CD4-positive, alpha-beta memory T cell (primary cell): Measurements from ENCODE around the gene CABLES1. TPM values are rescaled to one million over a fixed set of nuclear protein-coding genes. Genes with fewer than 3 reads are reported as not detected.

Experiments
- CTCF ChIA-PET: fragments of 350-600 bp; sonication (Branson Sonifier 250); formaldehyde crosslinking; loops from one replicate; lab custom pipeline; 2021; ENCODE audit warnings: inconsistent platforms; ENCODE audit not compliant: partially characterized antibody; lab: Charles Lee
- POLR2A ChIA-PET: fragments of 350-600 bp; sonication (Branson Sonifier 250); formaldehyde crosslinking; loops from one replicate; lab custom pipeline; 2021; ENCODE audit not compliant: partially characterized antibody; lab: Charles Lee
- DNase-seq, 5 donors: peaks; one replicate each; pipeline versions ENCODE4 v3.0.0 to v3.0.0-alpha.2; 2020 to 2022; ENCODE audit warnings: mixed read lengths in 1 of 5
- H3K27ac ChIP-seq: one replicate; pipeline ENCODE4 v1.7.0; 2013; ENCODE audit warnings: low read depth, low read length
- H3K27me3 ChIP-seq: 2 replicates; pipeline ENCODE4 v1.7.0; 2013; ENCODE audit warnings: mild to moderate bottlenecking, low read length, moderate library complexity; ENCODE audit not compliant: insufficient read depth
- H3K36me3 ChIP-seq: 2 replicates; pipeline ENCODE4 v1.7.0; 2013; ENCODE audit warnings: mild to moderate bottlenecking, low read length, moderate library complexity; ENCODE audit not compliant: insufficient read depth
- H3K4me1 ChIP-seq: 2 replicates; pipeline ENCODE4 v1.7.0; 2013; ENCODE audit warnings: mild to moderate bottlenecking, low read length, moderate library complexity; ENCODE audit not compliant: insufficient read depth
- H3K4me3 ChIP-seq, 2 donors: one replicate each; pipeline ENCODE4 v1.7.0; 2013; ENCODE audit warnings: low read length in 2 of 2, mild to moderate bottlenecking in 1 of 2
- H3K9me3 ChIP-seq, 2 donors: one replicate each; pipeline ENCODE4 v1.7.0; 2013; ENCODE audit warnings: low read length in 2 of 2, control low read depth in 1 of 2; ENCODE audit not compliant: control insufficient read depth in 1 of 2
- H3K27ac Mint-ChIP-seq, 7 donors: one replicate each; pipeline ENCODE4 v1.8.0; 2020 to 2021; ENCODE audit warnings: mixed read lengths in 7 of 7, mild to moderate bottlenecking in 6 of 7, inconsistent platforms in 3 of 7, moderate library complexity in 3 of 7
- H3K27me3 Mint-ChIP-seq, 2 donors: one replicate each; pipeline ENCODE4 v1.8.0; 2020 to 2021; ENCODE audit warnings: mixed read lengths in 2 of 2
- H3K36me3 Mint-ChIP-seq, 2 donors: one replicate each; pipeline ENCODE4 v1.8.0; 2020 to 2021; ENCODE audit warnings: mixed read lengths in 2 of 2, inconsistent platforms in 1 of 2, mild to moderate bottlenecking in 1 of 2
- H3K4me1 Mint-ChIP-seq, 4 donors: one replicate each; pipeline ENCODE4 v1.8.0; 2020 to 2021; ENCODE audit warnings: mixed read lengths in 4 of 4, mild to moderate bottlenecking in 1 of 4
- H3K4me3 Mint-ChIP-seq, 8 donors: one replicate each; pipeline ENCODE4 v1.8.0; 2020 to 2021; ENCODE audit warnings: mixed read lengths in 8 of 8, mild to moderate bottlenecking in 7 of 8, moderate library complexity in 6 of 8, inconsistent platforms in 3 of 8
- H3K9me3 Mint-ChIP-seq, 8 donors: one replicate each; pipeline ENCODE4 v1.8.0; 2020 to 2021; ENCODE audit warnings: mixed read lengths in 8 of 8, mild to moderate bottlenecking in 5 of 8, inconsistent platforms in 3 of 8, moderate library complexity in 1 of 8
- intact Hi-C: fragments of 100-400 bp; cut with micrococcal nuclease; formaldehyde crosslinking; loops from one replicate; pipeline ENCODE4 v1.15.1; 2023
- polyA plus RNA-seq, 2 donors: library from polyadenylated mRNA; unstranded; fragments of 300-500 nt; fragmentation: Illumina TruSeq; gene quantifications; one replicate each; pipeline ENCODE4 v1.2.3, GENCODE V29; 2021
- total RNA-seq, 2 experiments: library from RNA; stranded (reverse); gene quantifications; one replicate each; pipeline ENCODE4 v1.2.3, GENCODE V29; 2021

The CABLES1 gene
- total and polyA plus RNA-seq, 4 experiments from 2014 or later: 0.15 TPM; not detected in 3

- H3K9me3 ChIP-seq: no peaks in the 10 kb centered on the region
- no peaks in the 10 kb centered on the region for H3K36me3 ChIP-seq
- H3K27me3 ChIP-seq: no peaks in the 10 kb centered on the region
- H3K4me3 ChIP-seq: no peak overlapping the region
- Mint-ChIP-seq H3K9me3 (no peaks in the 10 kb centered on the region), H3K27ac (no peak overlapping the region), H3K4me3 (no peak overlapping the region), H3K27me3 (peaks cover 2% of the 10 kb centered on the region in 2 donors), H3K36me3 (no peaks in the 10 kb centered on the region), H3K4me1 (peaks cover 0 to under 1% (median 0%) of the 10 kb centered on the region in 4 donors)
- ChIA-PET POLR2A (no interaction called here), CTCF (interaction anchor here (0.7 to 1.5 kb wide), 3 partner anchors 25 to 285 kb away, joined by 3 to 4 read pairs (median 4); no protein-coding TSS in a partner anchor)
- H3K4me1 ChIP-seq: no peaks in the 10 kb centered on the region
- no peak for DNase-seq
- H3K27ac ChIP-seq: no peak overlapping the region
- intact Hi-C loops: no loop called here
These were observed 8.8 kb upstream of the CABLES1 start for GRCh38 chr18:23126376-23127056.

DNA sequence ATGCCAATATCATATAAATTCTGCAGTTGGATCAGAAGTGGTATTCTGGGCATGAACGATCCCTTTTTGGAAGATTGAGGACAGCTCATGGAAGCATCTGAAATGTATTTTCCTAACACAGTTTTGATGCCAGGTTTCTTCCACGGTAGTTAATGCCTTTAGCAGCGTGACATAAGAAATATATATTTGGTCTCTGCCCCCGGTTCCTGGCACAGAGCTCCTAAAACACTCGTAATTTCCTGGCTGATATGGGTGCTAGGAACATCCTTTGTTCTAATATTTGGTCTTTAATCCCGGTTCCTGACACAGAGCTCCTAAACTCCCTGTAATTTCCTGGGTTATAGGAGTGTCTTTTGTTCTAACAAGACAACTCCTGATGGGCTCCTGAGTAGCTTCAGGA, 8.2 kb upstream of the CABLES1 start:
- ChIA-PET CTCF (interaction anchor here (0.7 to 1.7 kb wide), 4 partner anchors 11 to 285 kb away, joined by 3 to 5 read pairs (median 4); no protein-coding TSS in a partner anchor), POLR2A (no interaction called here)
- Histone ChIP-seq H3K27ac (no peak overlapping the region), H3K4me3 (no peak overlapping the region), H3K4me1 (no peaks in the 10 kb centered on the region), H3K27me3 (no peaks in the 10 kb centered on the region), H3K36me3 (no peaks in the 10 kb centered on the region), H3K9me3 (no peaks in the 10 kb centered on the region)
- Mint-ChIP-seq H3K4me1 (peaks cover 0 to 5% (median 2%) of the 10 kb centered on the region in 4 donors), H3K27ac (no peak overlapping the region), H3K27me3 (peaks cover 2 to 8% of the 10 kb centered on the region in 2 donors), H3K4me3 (no peak overlapping the region), H3K9me3 (no peaks in the 10 kb centered on the region), H3K36me3 (no peaks in the 10 kb centered on the region)
- DNase-seq: no peak
- intact Hi-C loops: no loop called here

GRCh38 chr18:23129355-23130002, 5.8 kb upstream of the CABLES1 start:
- H3K27ac ChIP-seq: no peak overlapping the region
- Mint-ChIP-seq H3K27me3 (peaks cover 10 to 15% of the 10 kb centered on the region in 2 donors), H3K4me3 (no peak overlapping the region), H3K36me3 (no peaks in the 10 kb centered on the region), H3K4me1 (peaks cover 5 to 9% (median 6%) of the 10 kb centered on the region in 4 donors), H3K9me3 (no peaks in the 10 kb centered on the region), H3K27ac (no peak overlapping the region)
- ChIA-PET CTCF (interaction anchor here (0.7 to 5.5 kb wide), 14 partner anchors 9 to 316 kb away, joined by 3 to 43 read pairs (median 4); no protein-coding TSS in a partner anchor), POLR2A (interaction anchor here (1.2 kb wide), 1 partner anchor 59 kb away, joined by 3 read pairs; no protein-coding TSS in a partner anchor)
- H3K36me3 ChIP-seq: no peaks in the 10 kb centered on the region
- DNase-seq: no peak
- peaks cover 7% of the 10 kb centered on the region for H3K27me3 ChIP-seq
- H3K9me3 ChIP-seq: no peaks in the 10 kb centered on the region
- intact Hi-C loops: loop anchor here (2.0 to 5.0 kb wide), 6 partner anchors 57 to 683 kb away; partner anchors contain the start of genes NPC1 and RMC1
- peaks cover 6% of the 10 kb centered on the region for H3K4me1 ChIP-seq
- H3K4me3 ChIP-seq: no peak overlapping the region

DNA sequence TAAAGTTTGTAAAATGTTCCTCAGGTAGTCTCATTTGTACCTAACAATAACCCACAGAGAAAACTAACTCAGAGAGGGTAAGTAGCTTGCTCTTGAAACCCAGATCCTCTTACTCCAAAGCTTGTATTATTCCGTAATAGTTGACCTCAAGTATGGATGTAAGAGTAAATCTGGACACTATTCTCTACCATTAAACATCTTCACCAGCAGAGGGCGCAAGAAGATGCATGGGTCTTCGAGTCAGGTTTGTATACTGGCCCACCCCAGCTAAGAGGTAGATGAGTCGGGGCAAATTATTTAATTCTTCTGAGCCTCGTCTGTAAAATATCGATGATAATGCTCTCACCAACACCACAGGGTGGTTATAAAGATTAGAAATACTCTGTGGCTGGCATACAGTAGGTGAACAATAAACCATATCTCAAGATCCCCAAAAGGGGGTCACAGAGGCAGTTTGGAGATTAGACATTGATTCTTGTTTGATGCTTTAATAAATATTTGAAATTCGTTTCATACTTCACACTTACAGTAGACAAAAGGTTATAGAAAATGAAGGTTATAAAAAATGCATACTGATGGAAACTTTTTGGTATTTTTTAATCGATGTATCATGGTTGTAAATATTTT, 3.5 kb upstream of the CABLES1 start:
- Mint-ChIP-seq H3K4me1 (peaks cover 9 to 18% (median 11%) of the 10 kb centered on the region in 4 donors), H3K9me3 (no peaks in the 10 kb centered on the region), H3K4me3 (peak overlapping the region in 1 of 8 donors; percentile 22), H3K36me3 (no peaks in the 10 kb centered on the region), H3K27ac (no peak overlapping the region), H3K27me3 (peaks cover 19 to 21% of the 10 kb centered on the region in 2 donors)
- H3K27me3 ChIP-seq: peaks cover 15% of the 10 kb centered on the region
- no peak overlapping the region for H3K27ac ChIP-seq
- CTCF ChIA-PET: interaction anchor here (0.6 to 5.5 kb wide), 36 partner anchors 9 to 356 kb away, joined by 3 to 43 read pairs (median 4); no protein-coding TSS in a partner anchor
- no peaks in the 10 kb centered on the region for H3K36me3 ChIP-seq
- H3K9me3 ChIP-seq: no peaks in the 10 kb centered on the region
- H3K4me3 ChIP-seq: no peak overlapping the region
- intact Hi-C loops: loop anchor here (1.0 to 5.0 kb wide), 11 partner anchors 60 to 680 kb away; partner anchors contain the start of genes NPC1 and RMC1
- DNase-seq: peak; percentile 54 to 67 (median 58)
- peaks cover 19% of the 10 kb centered on the region for H3K4me1 ChIP-seq
- POLR2A ChIA-PET: no interaction called here

GRCh38 chr18:23133860-23134779, 1.2 kb upstream of the CABLES1 start:
- DNase-seq: peak in 2 of 5 donors; percentile 9 to 12
- peak overlapping the region in 1 of 7 donors; percentile 63 for H3K27ac Mint-ChIP-seq

DNA sequence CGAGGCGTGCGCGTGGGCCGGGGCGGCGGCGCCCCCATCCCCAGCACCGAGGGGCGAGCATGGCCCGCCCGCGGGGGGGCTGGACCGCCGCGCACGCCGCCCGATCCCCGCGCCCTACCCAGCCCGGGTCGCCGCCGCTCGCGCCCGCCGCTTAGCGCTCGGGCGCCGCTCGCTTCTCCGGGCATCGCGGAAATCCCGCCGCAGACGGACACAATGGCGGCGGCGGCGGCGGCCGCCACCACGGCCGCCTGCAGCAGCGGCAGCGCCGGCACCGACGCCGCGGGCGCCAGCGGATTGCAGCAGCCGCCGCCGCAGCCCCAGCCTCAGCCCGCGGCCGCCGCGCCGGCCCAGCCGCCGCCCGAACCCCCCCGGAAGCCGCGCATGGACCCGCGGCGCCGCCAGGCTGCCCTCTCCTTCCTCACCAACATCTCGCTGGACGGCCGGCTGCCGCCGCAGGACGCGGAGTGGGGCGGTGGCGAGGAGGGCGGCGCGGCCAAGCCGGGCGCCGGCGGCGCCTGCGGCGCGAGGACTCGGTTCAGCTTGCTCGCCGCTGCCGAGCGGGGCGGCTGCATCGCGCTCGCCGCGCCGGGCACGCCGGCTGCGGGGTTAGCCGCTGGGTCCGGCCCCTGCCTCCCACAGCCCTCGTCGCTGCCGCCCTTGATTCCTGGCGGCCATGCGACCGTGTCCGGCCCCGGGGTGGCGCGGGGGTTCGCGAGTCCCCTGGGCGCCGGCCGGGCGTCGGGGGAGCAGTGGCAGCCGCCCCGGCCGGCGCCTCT, 453 bp downstream of the CABLES1 start:
- CTCF ChIA-PET: no interaction called here
- H3K4me3 Mint-ChIP-seq: peak overlapping the region in 1 of 8 donors; percentile 26
- POLR2A ChIA-PET: no interaction called here

More at GRCh38 chr18:23133860-23134779, 1.2 kb upstream of the CABLES1 start:
- Mint-ChIP-seq H3K36me3 (no peaks in the 10 kb centered on the region), H3K4me3 (peak overlapping the region; percentile 63 to 83 (median 77)), H3K4me1 (peaks cover 9 to 18% (median 14%) of the 10 kb centered on the region in 4 donors), H3K9me3 (no peaks in the 10 kb centered on the region), H3K27me3 (peaks cover 25 to 35% of the 10 kb centered on the region in 2 donors)
- Histone ChIP-seq H3K36me3 (no peaks in the 10 kb centered on the region), H3K9me3 (no peaks in the 10 kb centered on the region), H3K27me3 (peaks cover 19% of the 10 kb centered on the region), H3K27ac (no peak overlapping the region), H3K4me3 (no peak overlapping the region), H3K4me1 (peaks cover 19% of the 10 kb centered on the region)
- ChIA-PET POLR2A (interaction anchor here (1.0 kb wide), 1 partner anchor 63 kb away, joined by 5 read pairs; no protein-coding TSS in a partner anchor), CTCF (interaction anchor here (0.6 to 5.5 kb wide), 7 partner anchors 99 to 277 kb away, joined by 3 to 43 read pairs (median 6); no protein-coding TSS in a partner anchor)
- intact Hi-C loops: loop anchor here (5.0 kb wide), 4 partner anchors 62 to 678 kb away; partner anchors contain the start of gene RMC1

More for the DNA sequence above, 453 bp downstream of the CABLES1 start:
- Histone ChIP-seq H3K27me3 (peaks cover 19% of the 10 kb centered on the region), H3K4me3 (peak overlapping the region in 1 of 2 donors; percentile 38), H3K9me3 (no peaks in the 10 kb centered on the region), H3K27ac (no peak overlapping the region), H3K4me1 (peaks cover 19% of the 10 kb centered on the region), H3K36me3 (no peaks in the 10 kb centered on the region)
- intact Hi-C loops: no loop called here
- H3K4me1 Mint-ChIP-seq: peaks cover 9 to 18% (median 14%) of the 10 kb centered on the region in 4 donors
- H3K27me3 Mint-ChIP-seq: peaks cover 25 to 39% of the 10 kb centered on the region in 2 donors
- DNase-seq: peak in 4 of 5 donors; percentile 6 to 30 (median 14)
- H3K36me3 Mint-ChIP-seq: no peaks in the 10 kb centered on the region
- H3K27ac Mint-ChIP-seq: no peak overlapping the region
- peaks cover 0 to 2% (median 0%) of the 10 kb centered on the region in 8 donors for H3K9me3 Mint-ChIP-seq
